ENCODE results near the gene ANKRD33B. TPM values are rescaled to one million over a fixed set of nuclear protein-coding genes. Genes with fewer than 3 reads are reported as not detected.

The ANKRD33B gene
- total and polyA plus RNA-seq, 2 of the 8 experiments (the other 6 are each of a cell fraction or from before 2014, with no cell fraction given): 6.9 to 20.6 TPM

- TF ChIP-seq USF2 (IDR thresholded peaks at IDR 0.05; ENCODE audit: low read length): no peak
- TF ChIP-seq SP1 (IDR thresholded peaks at IDR 0.05; ENCODE audit: low read depth, low read length): no peak
- TF ChIP-seq GABPA (IDR thresholded peaks at IDR 0.05; ENCODE audit: borderline replicate concordance, insufficient read depth, low read length): no peak
- TF ChIP-seq HDAC2 (IDR thresholded peaks at IDR 0.05; ENCODE audit: borderline replicate concordance in 1 of 2, low read depth in 2 of 2, low read length in 2 of 2): no peak
These were observed 14.4 kb downstream of the ANKRD33B start (continued) for GRCh38 chr5:10578293-10578665.
